ENCODE measurements around the gene DCANP1. TPM values are rescaled to one million over a fixed set of nuclear protein-coding genes. Genes with fewer than 3 reads are reported as not detected.

The DCANP1 gene
- total RNA-seq, 1 experiment from 2014 or later = not detected

DNA sequence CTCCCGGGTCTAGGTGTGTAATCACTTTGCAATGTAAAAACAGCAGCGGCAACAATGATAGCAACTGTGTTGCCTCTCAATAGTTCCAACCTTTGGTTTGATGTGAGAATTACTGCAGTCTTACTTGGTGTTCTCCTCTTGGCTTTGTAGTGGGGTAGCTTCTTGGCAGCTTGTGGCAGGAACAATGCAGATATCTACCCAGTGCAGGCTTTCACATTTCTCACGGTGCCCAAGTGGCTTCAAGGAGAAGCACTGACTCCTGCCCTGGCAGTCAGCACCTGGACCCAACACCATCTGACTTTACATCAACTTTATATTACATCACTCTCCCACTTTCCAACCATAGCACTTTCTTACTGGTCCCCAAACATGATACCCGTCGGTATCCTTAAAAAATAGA is 33.4 kb upstream of the DCANP1 start:
- no TSS peak for BruUV-seq (replicated peaks)
- Histone ChIP-seq H3K9me3 (ENCODE audit: control insufficient read depth in 1 of 2, insufficient read depth in 1 of 2, low read depth in 1 of 2, low read length in 2 of 2) (no peaks in the 10 kb centered on the region), H3K79me2 (ENCODE audit: insufficient read depth, low read length) (no peaks in the 10 kb centered on the region), H3K27ac (ENCODE audit: low read depth, low read length) (no peak overlapping the region), H3K27me3 (ENCODE audit: insufficient read depth, low read length) (peaks cover 2% of the 10 kb centered on the region; the same call in 1 of the 2 replicates), H3K9me2 (ENCODE audit: insufficient read depth) (no peaks in the 10 kb centered on the region), H3K9ac (ENCODE audit: low read length) (no peak overlapping the region), H3K4me2 (ENCODE audit: low read length) (no peak overlapping the region), H3K4me1 (ENCODE audit: control insufficient read depth in 1 of 2, insufficient read depth in 2 of 2, low read length in 2 of 2) (no peaks in the 10 kb centered on the region), H2AFZ (ENCODE audit: low read depth, low read length, poor library complexity, severe bottlenecking) (no peak overlapping the region), H3K36me3 (ENCODE audit: control insufficient read depth in 1 of 2, insufficient read depth in 2 of 2, low read length in 2 of 2) (no peaks in the 10 kb centered on the region), H4K20me1 (ENCODE audit: insufficient read depth) (no peaks in the 10 kb centered on the region), H3K4me3 (replicated peaks in 1 of 2; ENCODE audit: low read depth in 1 of 2, low read length in 2 of 2) (no peak overlapping the region)
- CTCF ChIA-PET = interaction anchor here (1.2 to 1.9 kb wide), 2 partner anchors 14 to 70 kb away, joined by 5 to 8 read pairs; no protein-coding TSS in a partner anchor
- intact Hi-C loops (cut with micrococcal nuclease) = no loop called here
- DNase-seq (ENCODE audit: low read depth, low spot score) = no peak
- RAD21 ChIA-PET (ENCODE audit: low non-redundant PET in 1 of 2, low total read pairs in 2 of 2, uncharacterized antibody in 2 of 2, unreplicated experiment in 2 of 2) = no interaction called here
- POLR2A ChIA-PET = interaction anchor here (1.3 kb wide), 1 partner anchor 23 kb away, joined by 3 read pairs; no protein-coding TSS in a partner anchor
- TF ChIP-seq ZFX (IDR thresholded peaks at IDR 0.05) (no peak), POLR2A (IDR thresholded peaks at IDR 0.05; ENCODE audit: borderline replicate concordance, extremely low read depth, insufficient read depth, insufficient read length) (no peak), FOSL1 (IDR thresholded peaks at IDR 0.05; ENCODE audit: low read depth) (no peak), CEBPB (IDR thresholded peaks at IDR 0.05; ENCODE audit: low read depth) (no peak)
- ATAC-seq = no peak

DNA sequence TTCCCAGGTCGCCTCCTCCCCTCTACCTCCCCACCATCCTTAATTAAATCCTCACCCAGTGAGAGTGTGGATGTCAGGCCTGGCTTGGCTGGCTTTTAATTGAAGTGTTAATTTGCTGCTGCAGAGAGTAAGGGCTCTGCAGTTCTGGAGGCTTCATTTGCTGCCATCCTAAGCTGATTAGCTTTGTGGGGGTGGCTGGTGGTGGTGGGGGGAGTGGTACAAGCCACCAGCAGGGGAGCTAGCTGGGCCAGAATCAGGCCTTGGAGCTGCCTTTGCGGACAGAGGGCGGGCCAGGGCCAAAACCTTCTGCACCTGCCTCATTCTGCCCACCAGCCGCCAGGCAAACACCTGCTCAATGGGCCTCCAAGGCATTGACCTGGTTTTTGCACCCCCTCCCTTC is 31.8 kb upstream of the DCANP1 start:
- ATAC-seq = no peak
- TF ChIP-seq ZFX (IDR thresholded peaks at IDR 0.05) (no peak), ELF1 (IDR thresholded peaks at IDR 0.05; ENCODE audit: borderline replicate concordance, low read depth) (no peak)
- TF ChIP-seq, protein P1, sequence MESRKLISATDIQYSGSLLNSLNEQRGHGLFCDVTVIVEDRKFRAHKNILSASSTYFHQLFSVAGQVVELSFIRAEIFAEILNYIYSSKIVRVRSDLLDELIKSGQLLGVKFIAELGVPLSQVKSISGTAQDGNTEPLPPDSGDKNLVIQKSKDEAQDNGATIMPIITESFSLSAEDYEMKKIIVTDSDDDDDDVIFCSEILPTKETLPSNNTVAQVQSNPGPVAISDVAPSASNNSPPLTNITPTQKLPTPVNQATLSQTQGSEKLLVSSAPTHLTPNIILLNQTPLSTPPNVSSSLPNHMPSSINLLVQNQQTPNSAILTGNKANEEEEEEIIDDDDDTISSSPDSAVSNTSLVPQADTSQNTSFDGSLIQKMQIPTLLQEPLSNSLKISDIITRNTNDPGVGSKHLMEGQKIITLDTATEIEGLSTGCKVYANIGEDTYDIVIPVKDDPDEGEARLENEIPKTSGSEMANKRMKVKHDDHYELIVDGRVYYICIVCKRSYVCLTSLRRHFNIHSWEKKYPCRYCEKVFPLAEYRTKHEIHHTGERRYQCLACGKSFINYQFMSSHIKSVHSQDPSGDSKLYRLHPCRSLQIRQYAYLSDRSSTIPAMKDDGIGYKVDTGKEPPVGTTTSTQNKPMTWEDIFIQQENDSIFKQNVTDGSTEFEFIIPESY (IDR thresholded peaks at IDR 0.05; ENCODE audit: extremely low read depth, insufficient replicate concordance, low read length) = no peak
- intact Hi-C loops (cut with micrococcal nuclease) = no loop called here

More for the DNA sequence above, 31.8 kb upstream of the DCANP1 start:
- DNase-seq (ENCODE audit: low read depth, low spot score) = no peak
- H3K9me2 ChIP-seq (ENCODE audit: insufficient read depth) = no peaks in the 10 kb centered on the region
- H3K4me1 ChIP-seq (ENCODE audit: control insufficient read depth in 1 of 2, insufficient read depth in 2 of 2, low read length in 2 of 2) = no peaks in the 10 kb centered on the region
- no peaks in the 10 kb centered on the region for H3K79me2 ChIP-seq (ENCODE audit: insufficient read depth, low read length)
- peaks cover 4% of the 10 kb centered on the region; the same call in 1 of the 2 replicates for H3K27me3 ChIP-seq (ENCODE audit: insufficient read depth, low read length)
- H3K9ac ChIP-seq (ENCODE audit: low read length) = no peak overlapping the region
- H3K4me3 ChIP-seq (replicated peaks in 1 of 2; ENCODE audit: low read depth in 1 of 2, low read length in 2 of 2) = no peak overlapping the region
- ChIA-PET POLR2A (interaction anchor here (1.3 to 1.5 kb wide), 2 partner anchors 10 to 21 kb away, joined by 3 read pairs; no protein-coding TSS in a partner anchor), CTCF (interaction anchor here (1.1 to 1.9 kb wide), 4 partner anchors 13 to 82 kb away, joined by 3 to 8 read pairs (median 4); no protein-coding TSS in a partner anchor), RAD21 (ENCODE audit: low non-redundant PET in 1 of 2, low total read pairs in 2 of 2, uncharacterized antibody in 2 of 2, unreplicated experiment in 2 of 2) (no interaction called here)
- H3K27ac ChIP-seq (ENCODE audit: low read depth, low read length) = no peak overlapping the region
- H2AFZ ChIP-seq (ENCODE audit: low read depth, low read length, poor library complexity, severe bottlenecking) = no peak overlapping the region
- BruUV-seq (replicated peaks) = no TSS peak
- no peaks in the 10 kb centered on the region for H4K20me1 ChIP-seq (ENCODE audit: insufficient read depth)
- no peak overlapping the region for H3K4me2 ChIP-seq (ENCODE audit: low read length)
- no peaks in the 10 kb centered on the region for H3K9me3 ChIP-seq (ENCODE audit: control insufficient read depth in 1 of 2, insufficient read depth in 1 of 2, low read depth in 1 of 2, low read length in 2 of 2)
- H3K36me3 ChIP-seq (ENCODE audit: control insufficient read depth in 1 of 2, insufficient read depth in 2 of 2, low read length in 2 of 2) = no peaks in the 10 kb centered on the region
